HAP-1 (cell line): ENCODE measurements around the gene CNTNAP1.
A peak's percentile ranks its signal among the peaks of the same experiment; 100 is the strongest.
"Not testable (repeated sequence)": the region's sequence is repeated elsewhere in the genome, so short reads cannot be mapped to it uniquely, and the experiment has no call there.

Experiments
- DNase-seq, 2 experiments: peaks; one replicate each; pipeline ENCODE4 v3.0.0-alpha.2; 2016 to 2020; ENCODE audit warnings: low spot score in 2 of 2
- H3K27me3 ChIP-seq: fragments of 250-450 bp; sonication (Bioruptor Pico); 2 replicates; pipeline ENCODE4 v1.5.1; 2020; ENCODE audit warnings: low read depth, mild to moderate bottlenecking, moderate library complexity
- H3K36me3 ChIP-seq: fragments of 250-450 bp; sonication (Bioruptor Pico); replicated peaks from 2 replicates; pipeline ENCODE4 v1.5.1; 2020; ENCODE audit warnings: mild to moderate bottlenecking
- H3K4me1 ChIP-seq: fragments of 250-450 bp; sonication (Bioruptor Pico); 2 replicates; pipeline ENCODE4 v1.5.1; 2020; ENCODE audit warnings: mild to moderate bottlenecking
- H3K4me3 ChIP-seq: fragments of 250-450 bp; sonication (Bioruptor Pico); 2 replicates; pipeline ENCODE4 v1.5.1; 2020; ENCODE audit warnings: mild to moderate bottlenecking, moderate library complexity
- H3K9me3 ChIP-seq: fragments of 250-450 bp; sonication (Bioruptor Pico); 2 replicates; pipeline ENCODE4 v1.5.1; 2020; ENCODE audit warnings: mild to moderate bottlenecking, moderate library complexity
- in situ Hi-C: fragments of 300-500 bp; cut with MboI; formaldehyde crosslinking; loops from 3 replicates; pipeline ENCODE4 v1.14.3; 2020; ENCODE audit warnings: low sequenced_read_pairs, inconsistent platforms, mixed read lengths

CNTNAP1 gene

DNA sequence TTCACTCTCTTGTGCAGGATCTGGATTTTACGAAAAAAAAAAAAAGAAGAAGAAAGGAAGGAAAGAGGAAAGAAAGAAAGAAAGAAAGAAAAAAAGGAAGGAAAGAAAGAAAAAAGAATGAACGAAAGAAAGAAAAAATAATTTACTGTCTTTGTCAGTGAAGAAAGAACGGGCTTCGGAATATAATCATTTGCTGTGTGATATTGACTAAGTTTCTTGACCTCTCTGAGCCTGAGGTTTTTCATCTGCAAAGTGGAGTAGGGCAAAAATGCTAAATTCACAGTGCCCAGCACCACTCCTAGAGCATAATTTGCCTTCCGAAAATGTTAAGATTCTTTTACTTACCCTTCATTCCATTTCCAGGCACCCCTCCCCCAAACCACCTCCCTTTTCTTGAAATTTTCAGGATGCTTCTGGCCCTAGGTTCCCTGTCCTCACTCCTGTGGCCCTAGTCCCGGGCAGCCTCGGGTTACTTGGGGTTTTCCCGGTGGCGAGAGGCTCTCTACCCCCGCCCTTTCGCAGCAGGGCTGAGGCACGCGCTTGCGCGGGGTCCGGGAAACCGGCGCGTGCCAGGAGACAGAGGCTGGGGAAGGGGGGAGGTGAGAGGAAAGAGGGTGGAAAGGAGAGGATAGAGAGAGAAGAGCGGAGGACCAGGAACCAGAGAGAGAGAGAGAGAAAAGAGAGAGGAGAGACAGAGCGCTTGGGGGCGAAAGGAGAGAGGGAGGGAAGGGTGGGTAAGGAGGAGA lies at the start of gene CNTNAP1:
Gene CNTNAP1 (plus strand): TSS at position 556 of the 746 bp plus-strand sequence. CDS start 299 bp downstream, outside the sequence.
- peak; percentile 78 to 87 for DNase-seq
- Histone ChIP-seq H3K9me3 (no peaks in the 10 kb centered on the region), H3K4me1 (peaks cover 45% of the 10 kb centered on the region), H3K27me3 (no peaks in the 10 kb centered on the region), H3K4me3 (peak within 1 kb of the TSS; percentile 48), H3K36me3 (peaks cover 15% of the 10 kb centered on the region)
- in situ Hi-C loops: no loop called here

DNA sequence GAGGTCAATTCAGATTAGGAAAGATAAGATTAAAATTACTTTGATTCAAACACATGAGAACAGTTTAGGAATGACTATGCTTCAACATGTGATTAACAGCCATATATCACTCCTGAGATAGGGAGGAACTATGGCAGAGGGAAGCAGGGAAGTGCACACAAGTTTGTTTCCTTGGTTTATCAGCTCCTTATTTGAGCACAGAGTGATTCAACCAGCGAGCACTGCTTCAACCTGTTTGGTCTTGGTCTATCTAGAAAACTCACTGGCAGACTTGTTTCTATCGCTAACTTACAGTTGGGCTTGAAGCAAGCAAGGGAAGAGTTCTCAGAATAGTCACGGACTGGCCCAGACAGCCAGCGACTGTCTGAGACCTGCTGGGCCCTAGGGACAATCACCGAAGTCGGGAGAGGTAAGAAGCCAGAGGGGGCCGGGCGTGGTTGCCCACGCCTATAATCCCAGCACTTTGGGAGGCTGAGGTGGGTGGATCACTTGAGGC lies 49.3 kb upstream of the CNTNAP1 start:
- Histone ChIP-seq H3K36me3 (no peaks in the 10 kb centered on the region), H3K4me3 (no peak overlapping the region), H3K4me1 (no peaks in the 10 kb centered on the region), H3K27me3 (no peaks in the 10 kb centered on the region), H3K9me3 (no peaks in the 10 kb centered on the region)
- DNase-seq: no peak
- in situ Hi-C loops: loop anchor here (5.0 kb wide), 1 partner anchor 51 kb away; no protein-coding TSS in a partner anchor

DNA sequence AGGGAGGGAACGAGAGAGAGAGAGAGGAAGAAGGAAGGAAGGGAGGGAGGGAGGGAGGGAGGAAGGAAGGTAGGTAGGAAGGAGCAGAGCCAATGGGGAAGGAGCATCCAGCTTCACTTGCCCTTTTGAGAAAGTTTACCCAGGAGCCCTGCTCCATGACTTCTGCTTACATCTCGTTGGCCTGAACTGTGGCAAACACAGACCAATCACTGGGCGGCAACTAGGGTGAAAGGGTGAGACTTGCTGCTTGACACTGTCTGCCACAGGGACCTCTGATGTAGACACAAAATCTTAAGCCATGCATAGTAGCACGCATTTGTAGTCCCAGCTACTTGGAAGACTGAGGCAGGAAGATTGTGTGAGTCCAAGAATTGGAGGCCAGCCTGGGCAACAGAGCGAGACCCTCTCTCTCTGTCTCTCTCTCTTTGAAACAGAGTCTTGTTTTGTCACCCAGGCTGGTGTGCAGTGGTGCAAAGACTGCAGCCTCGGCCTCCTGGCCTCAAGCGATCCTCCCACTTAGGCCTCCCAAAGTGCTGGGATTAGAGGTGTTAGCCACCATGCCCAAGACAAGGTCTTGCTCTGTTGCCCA lies 42.7 kb upstream of the CNTNAP1 start:
- in situ Hi-C loops: no loop called here
- Histone ChIP-seq H3K27me3 (no peaks in the 10 kb centered on the region), H3K4me3 (no peak overlapping the region), H3K9me3 (no peaks in the 10 kb centered on the region), H3K36me3 (no peaks in the 10 kb centered on the region), H3K4me1 (no peaks in the 10 kb centered on the region)
- no peak for DNase-seq

DNA sequence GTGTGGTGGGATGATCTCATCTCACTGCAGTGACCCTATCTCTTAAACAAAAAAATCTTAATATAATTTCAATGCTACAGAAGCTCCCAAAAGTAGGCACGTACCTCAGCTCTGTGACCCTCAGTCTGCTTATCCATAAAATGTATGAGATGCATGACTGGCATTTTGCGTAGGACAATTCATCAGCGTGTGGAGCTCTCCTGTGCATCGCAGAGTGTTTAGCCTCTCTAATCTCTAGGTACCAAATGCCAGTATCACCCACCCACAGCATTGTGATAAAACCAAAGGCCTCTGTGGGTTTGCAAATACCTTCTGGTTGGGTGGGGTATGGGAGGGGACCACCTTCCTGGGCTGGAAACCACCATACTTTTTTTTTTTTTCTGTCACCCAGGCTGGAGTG lies 42.2 kb upstream of the CNTNAP1 start:
- in situ Hi-C loops: no loop called here
- no peak for DNase-seq

DNA sequence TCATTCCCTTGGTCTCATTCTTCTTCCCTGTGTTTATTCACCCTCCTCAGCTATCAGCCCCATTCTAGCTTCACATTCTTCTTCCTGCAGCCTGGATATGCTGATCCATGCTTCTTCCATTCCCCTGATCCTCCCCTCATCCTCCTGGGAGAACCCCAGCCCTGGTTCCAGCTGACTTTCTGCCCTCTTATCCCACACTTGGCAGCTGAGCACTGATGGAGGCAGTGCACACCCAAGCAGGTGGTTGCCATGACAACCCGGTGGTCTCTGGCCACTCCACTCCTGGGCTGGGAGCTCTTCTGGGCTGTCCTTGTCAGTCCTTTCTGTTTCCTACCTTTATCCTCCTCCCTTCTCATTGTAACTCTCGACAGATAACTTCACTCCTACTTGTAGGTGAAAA lies 40.0 kb upstream of the CNTNAP1 start:
- peak in 1 of 2 experiments; percentile 25 for DNase-seq
- in situ Hi-C loops: no loop called here
- H3K4me1 ChIP-seq: no peaks in the 10 kb centered on the region
- H3K36me3 ChIP-seq: no peaks in the 10 kb centered on the region
- H3K9me3 ChIP-seq: no peaks in the 10 kb centered on the region
- H3K27me3 ChIP-seq: no peaks in the 10 kb centered on the region
- no peak overlapping the region for H3K4me3 ChIP-seq

More for the DNA sequence above, 42.2 kb upstream of the CNTNAP1 start:
- no peaks in the 10 kb centered on the region for H3K9me3 ChIP-seq
- no peaks in the 10 kb centered on the region for H3K36me3 ChIP-seq
- no peak overlapping the region for H3K4me3 ChIP-seq
- no peaks in the 10 kb centered on the region for H3K4me1 ChIP-seq
- no peaks in the 10 kb centered on the region for H3K27me3 ChIP-seq

DNA sequence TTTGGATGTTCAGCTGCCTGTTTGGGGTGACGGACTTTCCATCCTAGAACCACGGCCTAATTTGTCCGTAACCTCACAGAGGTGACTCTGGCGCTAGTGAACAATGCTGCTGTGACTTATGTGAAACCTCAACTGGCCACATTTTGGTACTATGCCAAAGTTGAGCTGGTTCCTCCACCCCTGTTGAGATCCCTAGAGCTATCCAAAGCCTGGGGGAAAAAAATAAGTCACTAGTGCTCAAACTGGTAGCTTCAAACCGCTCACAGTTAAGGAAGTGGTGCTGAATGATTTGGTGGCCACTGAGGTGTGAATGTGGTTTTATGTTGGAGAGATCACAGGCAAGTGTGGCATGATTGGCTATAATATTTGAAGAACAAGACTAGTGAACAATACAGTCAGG lies 34.6 kb upstream of the CNTNAP1 start:
- Histone ChIP-seq H3K36me3 (no peaks in the 10 kb centered on the region), H3K9me3 (no peaks in the 10 kb centered on the region), H3K27me3 (no peaks in the 10 kb centered on the region), H3K4me3 (no peak overlapping the region), H3K4me1 (no peaks in the 10 kb centered on the region)
- DNase-seq: no peak
- in situ Hi-C loops: no loop called here

DNA sequence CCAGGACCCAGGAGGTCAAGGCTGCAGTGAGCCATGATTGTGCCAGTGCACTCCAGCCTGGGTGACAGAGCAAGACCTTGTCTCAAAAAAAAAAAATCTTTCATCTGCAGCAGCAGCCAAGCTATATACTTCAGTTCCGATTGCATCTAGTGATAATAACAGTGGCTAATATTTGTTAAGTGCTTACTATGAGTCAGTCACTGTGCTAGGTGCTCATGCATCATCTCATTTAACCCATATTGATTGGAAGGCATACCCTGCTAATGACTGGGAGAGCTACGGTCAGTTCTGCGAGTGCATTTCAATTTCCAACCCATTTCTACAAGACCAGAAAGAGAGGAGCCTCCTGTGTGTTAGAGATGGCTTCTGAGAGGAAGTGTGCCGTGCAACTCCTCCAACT lies 30.9 kb upstream of the CNTNAP1 start:
- Histone ChIP-seq H3K4me1 (no peaks in the 10 kb centered on the region), H3K27me3 (no peaks in the 10 kb centered on the region), H3K9me3 (no peaks in the 10 kb centered on the region), H3K4me3 (no peak overlapping the region), H3K36me3 (no peaks in the 10 kb centered on the region)
- no peak for DNase-seq
- in situ Hi-C loops: no loop called here

DNA sequence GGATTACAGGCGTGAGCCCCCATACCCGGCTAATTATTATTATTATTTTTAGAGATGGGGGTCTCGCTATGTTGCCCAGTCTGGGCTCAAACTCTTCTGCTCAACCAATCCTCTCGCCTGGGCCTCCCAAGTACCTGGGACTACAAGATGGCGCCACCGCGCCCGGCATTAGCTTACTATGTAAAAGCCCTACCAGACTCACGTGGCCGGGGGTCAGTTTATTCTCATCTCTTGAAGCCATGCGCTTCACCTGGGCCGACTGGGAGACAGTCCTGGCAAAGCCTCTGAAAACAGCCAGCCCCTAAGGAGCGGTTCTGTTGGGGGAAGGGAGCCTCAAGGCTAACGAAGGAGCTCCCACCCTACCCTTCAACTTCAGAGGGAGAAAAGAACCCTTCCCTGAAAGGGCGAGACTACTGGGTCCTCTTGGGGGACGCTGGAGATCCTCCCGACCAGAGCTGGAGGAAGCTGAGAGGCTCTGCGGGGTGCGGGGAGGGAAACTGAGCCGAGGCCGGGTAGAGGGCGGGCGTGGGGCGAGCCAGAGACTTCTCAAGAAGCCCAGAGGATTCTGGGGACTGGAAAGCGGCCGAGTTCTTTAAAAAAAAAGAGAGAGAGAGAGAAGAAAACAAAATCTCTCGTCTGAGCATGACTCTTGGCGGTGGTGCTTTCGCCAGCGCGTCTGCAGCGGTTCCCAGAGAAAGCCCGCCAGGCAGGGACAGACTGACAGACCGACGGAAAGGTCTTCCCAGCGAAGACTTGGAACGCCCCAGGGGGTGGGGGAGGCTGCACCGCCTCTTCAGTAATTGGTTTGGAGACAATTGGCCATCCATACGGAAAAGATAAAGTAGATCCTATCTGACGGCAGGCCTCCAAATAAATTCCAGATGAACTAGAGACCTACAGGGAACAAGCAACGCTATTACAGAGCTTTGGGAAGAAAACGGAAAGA lies 28.9 kb upstream of the CNTNAP1 start:
- H3K36me3 ChIP-seq: no peaks in the 10 kb centered on the region
- H3K27me3 ChIP-seq: no peaks in the 10 kb centered on the region
- H3K4me1 ChIP-seq: no peaks in the 10 kb centered on the region
- H3K4me3 ChIP-seq: no peak overlapping the region
- peak in 1 of 2 experiments; percentile 33 for DNase-seq
- in situ Hi-C loops: no loop called here
- H3K9me3 ChIP-seq: 0 out of 2 replicates have a peak, but pooled peaks cover 2% of the 10 kb centered on the region

DNA sequence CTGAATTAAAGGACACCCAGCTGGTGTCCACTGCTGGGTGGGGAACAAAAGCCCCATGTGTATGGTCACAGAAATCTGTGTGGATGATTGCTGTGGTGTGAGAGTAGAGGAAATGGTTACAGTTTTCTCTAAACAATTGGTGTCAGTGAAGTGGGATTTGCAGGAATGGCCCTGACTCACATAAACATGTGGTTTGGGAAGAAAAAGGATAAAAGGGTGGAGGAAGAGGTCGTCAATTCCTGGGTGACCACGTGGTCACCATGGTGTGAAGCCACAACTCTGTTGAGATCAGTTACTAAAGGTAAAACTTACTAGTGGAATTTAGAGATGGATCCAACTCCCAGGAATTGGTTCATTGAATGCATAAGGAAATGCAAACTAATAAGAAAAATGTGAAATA lies 26.8 kb upstream of the CNTNAP1 start:
- 0 out of 2 replicates have a peak, but pooled peaks cover 2% of the 10 kb centered on the region for H3K9me3 ChIP-seq
- no peaks in the 10 kb centered on the region for H3K27me3 ChIP-seq
- peaks cover 3% of the 10 kb centered on the region for H3K4me1 ChIP-seq
- no peak overlapping the region for H3K4me3 ChIP-seq
- DNase-seq: no peak
- in situ Hi-C loops: no loop called here
- H3K36me3 ChIP-seq: no peaks in the 10 kb centered on the region

DNA sequence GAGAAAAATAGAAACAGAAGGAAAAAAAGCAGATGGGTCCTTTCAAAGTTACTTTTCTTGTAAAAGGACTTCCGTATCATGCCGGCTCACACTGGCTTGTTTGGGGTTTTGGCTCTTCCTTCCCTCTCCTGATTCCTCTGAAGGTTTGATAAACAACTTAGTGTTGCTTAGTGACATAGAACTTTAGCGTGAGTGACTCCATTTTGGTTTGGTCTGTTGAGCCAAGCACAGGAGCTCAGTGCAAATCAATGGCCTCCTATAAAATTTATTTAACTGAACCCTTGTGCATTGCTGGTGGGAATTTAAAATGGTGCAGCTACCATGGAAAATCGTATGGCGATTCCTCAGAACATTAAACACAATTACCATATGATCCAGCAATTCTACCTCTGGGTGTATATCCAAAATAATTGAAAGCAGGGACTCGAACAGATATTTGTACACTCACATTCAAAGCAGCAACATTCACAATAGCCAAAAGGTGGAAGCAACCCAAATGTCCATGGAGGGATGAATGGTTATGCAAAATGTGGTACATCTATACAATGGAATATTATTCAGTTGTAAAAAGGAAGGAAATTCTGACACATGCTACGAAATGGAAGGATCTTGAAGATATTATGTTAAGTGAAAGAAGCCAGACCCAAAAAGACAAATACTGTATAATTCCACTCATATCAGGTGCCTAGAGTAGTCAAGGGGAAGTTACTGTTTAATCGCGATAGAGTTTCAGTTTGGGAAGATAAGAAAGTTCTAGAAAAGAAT lies 24.3 kb upstream of the CNTNAP1 start:
- H3K9me3 ChIP-seq: peaks cover 2% of the 10 kb centered on the region; the same call in 1 of the 2 replicates
- in situ Hi-C loops: no loop called here
- no peak for DNase-seq
- H3K4me3 ChIP-seq: no peak overlapping the region
- peaks cover 15% of the 10 kb centered on the region for H3K4me1 ChIP-seq
- no peaks in the 10 kb centered on the region for H3K36me3 ChIP-seq
- H3K27me3 ChIP-seq: no peaks in the 10 kb centered on the region

DNA sequence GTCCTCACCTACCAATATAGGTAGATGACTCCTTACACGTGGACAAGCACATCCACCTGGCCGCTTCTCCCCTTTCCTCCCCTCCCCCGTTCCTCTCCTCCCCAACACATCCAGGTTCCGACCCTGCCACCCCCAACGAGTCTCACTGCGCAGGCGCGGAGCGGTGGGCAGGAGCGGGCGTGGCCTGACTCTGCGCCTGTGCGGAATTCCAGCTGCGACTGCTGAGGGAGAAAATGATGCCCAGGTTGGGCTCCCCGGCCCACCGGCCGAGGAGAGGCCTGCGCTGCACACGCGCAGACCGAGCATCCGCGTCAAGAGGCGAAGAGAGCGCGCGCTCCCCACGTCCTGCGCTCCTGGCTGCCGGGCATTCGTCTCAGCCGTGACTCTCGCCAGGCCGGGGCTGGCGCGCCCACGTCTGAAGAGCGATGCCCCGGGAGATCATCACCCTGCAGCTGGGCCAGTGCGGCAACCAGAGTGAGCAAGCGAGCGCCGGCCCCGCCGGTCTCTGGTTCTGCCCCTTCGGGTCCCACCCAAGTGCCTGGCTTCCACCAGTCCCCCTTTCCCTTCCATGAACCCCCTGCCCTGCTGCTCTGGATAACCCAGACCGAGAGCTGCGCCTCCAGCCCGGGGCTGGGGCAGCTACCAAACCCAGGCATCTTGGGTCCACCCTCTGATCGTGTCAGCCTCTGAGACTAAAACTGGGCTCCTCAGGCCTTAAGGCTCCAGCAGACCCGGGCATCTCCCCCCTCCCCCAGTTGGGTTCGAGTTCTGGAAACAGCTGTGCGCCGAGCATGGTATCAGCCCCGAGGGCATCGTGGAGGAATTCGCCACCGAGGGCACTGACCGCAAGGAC lies 23.0 kb upstream of the CNTNAP1 start, which contains the start of gene TUBG2:
Gene TUBG2 (plus strand): TSS at position 206 of the 853 bp plus-strand sequence. CDS start 220 bp downstream, at position 426.
- no peak within 1 kb of the TSS for H3K4me3 ChIP-seq
- in situ Hi-C loops: no loop called here
- peaks cover 15% of the 10 kb centered on the region for H3K4me1 ChIP-seq
- no peak for DNase-seq
- H3K9me3 ChIP-seq: peaks cover 2% of the 10 kb centered on the region; the same call in 1 of the 2 replicates
- H3K36me3 ChIP-seq: no peaks in the 10 kb centered on the region
- no peaks in the 10 kb centered on the region for H3K27me3 ChIP-seq

DNA sequence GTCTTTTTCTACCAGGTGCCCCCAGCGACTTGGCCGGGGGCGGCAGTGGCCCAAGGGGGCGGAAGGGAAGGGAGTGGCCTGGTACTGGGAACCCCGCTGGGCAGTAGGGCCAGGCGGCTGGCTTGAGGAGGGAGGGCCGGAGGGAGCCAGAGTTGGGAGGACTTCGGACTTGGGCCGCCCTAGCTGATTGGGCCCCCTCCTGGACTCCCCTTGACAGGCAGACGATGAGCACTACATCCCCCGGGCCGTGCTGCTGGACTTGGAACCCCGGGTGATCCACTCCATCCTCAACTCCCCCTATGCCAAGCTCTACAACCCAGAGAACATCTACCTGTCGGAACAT lies 22.4 kb upstream of the CNTNAP1 start:
- in situ Hi-C loops, H3K9me3 ChIP-seq, H3K36me3 ChIP-seq, H3K27me3 ChIP-seq, H3K4me3 ChIP-seq, DNase-seq: not testable (repeated sequence)
- H3K4me1 ChIP-seq: peaks cover 15% of the 10 kb centered on the region
